NCI-H1048 (cell line): ENCODE data around the gene FN1.
"Not testable (repeated sequence)": the region's sequence is repeated elsewhere in the genome, so short reads cannot be mapped to it uniquely, and the experiment has no call there.

Source experiments
- DNase-seq: peaks from one replicate; lab custom pipeline; 2025; lab: John Stamatoyannopoulos, UW

FN1 gene

DNA sequence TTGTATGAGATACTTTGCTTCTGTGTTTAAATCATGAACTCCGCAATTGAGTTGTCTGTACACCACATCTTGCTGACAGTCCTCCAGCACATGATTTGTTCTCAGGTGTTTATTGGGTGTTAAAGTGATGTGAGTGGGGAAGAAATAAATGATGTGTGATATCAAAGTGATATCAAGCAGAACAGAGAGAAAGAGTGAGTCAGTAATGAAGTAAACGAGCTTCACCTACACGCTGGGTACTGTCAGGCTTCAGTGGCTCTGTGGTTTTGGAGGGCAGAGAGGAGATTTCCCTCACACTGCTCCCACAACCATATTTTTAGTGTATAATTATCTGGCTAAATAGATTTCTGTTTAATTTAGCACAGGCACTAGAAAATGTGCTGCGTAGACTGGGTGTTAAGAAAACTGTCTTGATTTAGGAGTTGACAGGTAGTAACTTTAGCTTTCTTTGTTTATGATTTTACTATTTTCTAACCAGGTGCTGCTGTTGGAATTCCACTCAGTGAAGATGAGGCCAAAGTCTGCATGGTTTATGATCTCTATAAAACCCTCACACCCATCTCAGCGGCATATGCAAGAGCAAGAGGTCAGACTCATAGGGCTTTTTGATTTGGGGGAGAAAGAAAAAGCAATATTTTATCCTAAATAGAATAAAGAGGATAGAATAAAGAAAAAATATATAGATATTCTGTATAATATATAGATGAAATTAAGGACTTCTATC, 102.8 kb downstream of the FN1 start:
- DNase-seq = no peak

DNA sequence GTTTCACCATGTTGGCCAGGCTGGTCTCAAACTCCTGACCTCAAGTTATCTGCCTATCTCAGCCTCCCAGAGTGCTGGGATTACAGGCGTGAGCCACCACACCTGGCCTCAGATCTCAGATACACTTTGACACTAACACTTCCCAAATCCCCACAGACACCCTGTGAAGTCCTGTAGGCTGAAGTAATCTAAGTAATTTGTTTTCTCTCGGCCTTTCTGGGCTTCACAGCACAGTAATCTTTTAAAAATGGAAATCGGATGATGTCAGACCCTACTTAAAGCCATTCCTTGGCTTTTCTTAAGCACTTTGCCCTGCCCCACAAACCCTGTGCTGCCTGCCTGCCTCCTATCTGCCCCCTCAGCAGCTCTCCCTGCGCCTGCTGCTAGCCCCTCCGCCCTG, 107.8 kb downstream of the FN1 start:
- no peak for DNase-seq

DNA sequence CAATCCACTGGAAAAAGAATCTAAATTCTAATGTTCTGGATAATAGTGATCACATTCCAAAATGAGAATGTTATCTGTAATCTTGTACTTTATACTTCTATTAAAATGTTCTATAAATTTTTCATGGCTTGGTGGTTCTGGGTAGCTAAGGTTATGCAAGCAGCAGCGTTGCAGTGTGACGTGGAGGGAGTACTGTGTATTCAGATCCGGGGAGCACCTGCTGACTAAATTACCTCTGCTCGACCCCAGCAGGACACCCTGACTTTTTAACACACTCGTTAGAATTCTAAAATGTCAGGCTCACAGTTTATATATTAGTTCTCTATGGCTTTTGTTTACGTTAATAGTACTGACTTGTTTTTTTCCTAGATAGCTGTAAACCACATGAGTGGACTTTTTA, 111.1 kb downstream of the FN1 start:
- DNase-seq = no peak

DNA sequence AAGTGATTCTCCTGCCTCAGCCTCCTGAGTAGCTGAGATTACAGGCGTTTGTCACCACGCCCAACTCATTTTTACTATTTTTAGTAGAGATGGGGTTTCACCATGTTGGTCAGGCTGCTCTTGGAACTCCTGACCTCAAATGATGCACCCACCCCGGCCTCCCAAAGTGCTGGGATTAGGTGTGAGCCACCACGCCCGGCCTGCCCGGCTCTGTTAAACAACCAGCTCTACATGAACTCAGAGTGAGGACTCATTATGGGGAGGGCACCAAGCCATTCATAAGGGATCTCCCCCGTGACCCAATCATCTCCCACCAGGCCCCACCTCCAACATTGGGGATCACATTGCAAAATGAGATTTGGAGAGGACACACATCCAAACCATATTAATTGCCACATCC, 115.2 kb downstream of the FN1 start:
- DNase-seq = no peak

DNA sequence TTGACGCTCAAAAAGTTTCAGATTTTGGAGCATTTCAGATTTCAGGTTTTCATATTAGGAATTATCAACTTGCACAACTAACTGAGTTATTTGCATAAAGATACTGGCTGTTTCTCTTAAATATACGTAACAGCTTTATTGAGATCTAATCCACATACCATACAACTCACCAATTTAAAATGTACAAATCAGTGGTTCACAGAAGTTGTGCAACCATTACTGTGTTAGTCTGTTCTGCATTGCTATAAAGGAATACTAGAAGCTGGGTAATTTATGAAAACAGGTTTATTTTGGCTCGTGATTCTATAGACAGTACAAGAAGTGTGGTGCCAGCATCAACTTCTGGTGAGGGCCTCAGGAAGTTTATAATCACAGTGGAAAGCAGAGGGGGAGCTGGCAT, 115.8 kb downstream of the FN1 start:
- no peak for DNase-seq

DNA sequence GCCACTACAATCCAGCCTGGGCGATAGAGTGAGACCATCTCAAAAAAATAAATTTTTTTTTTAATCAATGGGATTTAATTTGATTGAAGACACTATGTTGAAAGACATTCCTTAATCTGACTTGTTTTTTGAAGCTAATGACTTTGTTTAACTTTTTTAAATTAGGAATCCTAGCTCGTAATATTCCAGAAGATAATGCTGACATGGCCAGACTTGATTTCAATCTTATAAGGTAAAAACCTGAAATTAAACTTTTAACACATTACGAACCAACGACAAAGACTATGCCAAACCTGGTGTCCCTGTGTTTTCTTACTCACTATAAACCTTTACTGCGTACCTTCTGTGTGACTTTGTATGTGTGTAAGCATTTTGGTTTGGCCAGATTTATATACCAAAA, 116.4 kb downstream of the FN1 start:
- no peak for DNase-seq

DNA sequence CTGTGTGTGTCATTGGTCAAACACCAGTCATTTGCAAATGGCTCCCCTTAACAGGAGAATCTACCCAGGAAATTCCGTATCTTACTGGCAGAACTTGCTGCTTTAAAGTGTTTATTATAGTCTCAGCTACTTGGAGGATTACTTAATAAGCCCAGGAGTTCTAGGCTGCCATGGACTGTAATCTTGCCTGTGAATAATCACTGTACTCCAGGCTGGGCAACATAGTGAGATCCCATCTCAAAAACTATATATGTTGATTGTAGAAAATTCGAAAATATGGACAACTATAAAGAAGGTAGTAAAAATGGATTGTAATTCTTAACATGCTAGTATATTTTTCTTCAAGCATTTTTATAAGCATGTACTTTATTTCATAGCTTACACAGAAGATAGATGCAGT, 119.5 kb downstream of the FN1 start:
- DNase-seq = no peak

DNA sequence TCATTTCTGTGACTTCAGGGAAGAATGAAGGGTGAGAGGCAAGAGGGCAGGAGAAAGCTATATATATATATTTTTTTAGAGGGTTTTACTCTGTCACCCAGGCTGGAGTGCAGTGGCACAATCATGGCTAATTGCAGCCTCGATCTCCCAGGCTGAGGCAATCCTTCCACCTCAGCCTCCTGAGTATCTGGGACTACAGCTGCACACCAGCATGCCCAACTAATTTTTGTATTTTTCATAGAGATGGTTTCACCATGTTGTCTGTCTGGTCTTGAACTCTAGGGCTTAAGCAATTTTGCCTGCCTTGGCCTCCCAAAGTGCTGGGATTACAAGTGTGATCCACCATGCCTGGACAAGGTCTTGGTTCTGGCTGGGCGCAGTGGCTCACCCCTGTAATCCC, 120.6 kb downstream of the FN1 start:
- no peak for DNase-seq

DNA sequence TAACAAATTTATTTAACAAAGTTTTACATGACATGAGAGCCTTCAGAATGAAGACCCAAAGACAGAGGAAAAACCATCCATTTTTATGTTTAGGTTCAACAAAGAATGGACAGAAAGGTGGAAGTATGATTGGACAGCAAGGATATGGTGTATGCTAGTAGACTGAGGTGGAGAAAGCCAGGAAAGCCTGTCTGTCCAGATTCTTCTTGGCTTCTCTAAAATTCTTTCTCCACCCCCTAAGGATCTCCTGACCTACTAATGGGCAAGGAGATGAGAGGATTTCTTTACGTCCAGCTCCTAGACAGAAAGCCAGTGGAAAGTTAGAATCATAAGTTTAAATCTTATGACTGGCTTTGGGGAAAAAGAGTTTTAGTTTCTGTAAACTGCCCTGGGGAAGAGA, 121.0 kb downstream of the FN1 start:
- no peak for DNase-seq

DNA sequence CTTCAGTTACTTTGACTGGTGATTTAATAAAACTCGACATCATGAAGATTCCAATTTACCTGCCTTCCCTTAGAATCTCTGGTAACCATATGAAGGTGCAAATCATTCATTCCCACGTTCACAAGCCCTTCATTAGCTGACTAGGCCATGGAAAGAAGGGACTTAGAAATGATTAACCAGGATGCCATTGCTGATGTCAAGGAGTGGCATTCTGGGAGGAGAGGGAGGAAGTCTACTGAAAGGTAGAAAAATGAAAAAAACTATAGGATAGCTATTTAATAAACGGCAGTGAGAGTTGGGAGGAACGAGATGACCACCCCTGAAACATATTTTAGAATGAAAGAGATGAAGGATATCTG, 122.6 kb downstream of the FN1 start:
- DNase-seq = no peak

DNA sequence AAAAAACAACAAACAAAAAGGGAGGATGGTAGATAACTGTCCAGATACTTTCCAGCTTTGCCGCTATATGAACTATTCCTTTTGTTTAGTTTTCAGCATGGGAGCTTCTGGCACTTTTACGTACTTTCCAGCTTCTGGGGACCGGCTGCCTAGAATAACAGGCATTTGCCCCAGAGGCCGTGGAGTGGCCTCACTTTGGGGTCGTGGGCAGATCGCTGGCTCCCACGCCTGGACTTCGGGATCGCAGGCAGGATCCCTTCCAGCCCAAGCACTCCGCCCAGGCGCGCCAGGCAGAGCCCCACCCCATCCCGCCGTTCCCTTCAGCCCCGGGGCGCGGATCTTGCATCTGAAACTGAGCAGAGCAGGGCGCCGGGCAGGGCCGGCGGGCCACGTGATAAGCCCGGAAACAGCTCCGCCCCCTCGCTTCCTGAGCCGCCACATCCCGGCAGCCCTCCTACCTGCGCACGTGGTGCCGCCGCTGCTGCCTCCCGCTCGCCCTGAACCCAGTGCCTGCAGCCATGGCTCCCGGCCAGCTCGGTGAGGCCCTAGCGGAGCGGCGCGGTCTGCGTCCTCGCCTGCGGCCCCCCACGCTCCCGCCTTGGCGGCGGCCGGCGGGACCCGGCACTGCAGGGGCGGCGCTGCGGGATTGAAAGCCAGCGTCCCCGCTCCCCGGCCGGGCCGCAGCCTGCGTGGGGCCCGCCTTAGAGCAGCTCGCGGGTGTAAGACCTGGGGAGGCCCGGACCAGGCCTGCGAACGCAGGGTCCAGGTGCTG, 124.1 kb downstream of the FN1 start, which contains the start of gene ATIC:
ATIC (plus strand) TSS at position 435 of the 772 bp plus-strand sequence; CDS start at position 519, 84 bp downstream.
- DNase-seq = peak; percentile 94

DNA sequence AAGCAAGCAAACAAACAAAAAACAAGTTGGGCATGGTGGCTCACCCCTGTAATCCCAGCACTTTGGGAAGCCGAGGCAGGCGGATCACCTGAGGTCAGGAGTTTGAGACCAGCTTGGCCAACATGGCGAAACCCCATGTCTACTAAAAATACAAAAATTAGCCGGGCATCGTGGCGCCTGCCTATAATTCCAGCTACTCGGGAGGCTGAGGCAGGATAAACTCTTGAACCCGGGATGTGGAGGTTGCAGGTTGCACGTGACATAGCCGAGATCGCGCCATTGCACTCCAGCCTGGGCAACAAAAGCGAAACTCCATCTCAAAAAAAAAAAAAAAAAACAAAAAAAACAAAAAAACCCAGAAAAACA, 124.6 kb downstream of the FN1 start:
- not testable (repeated sequence) for DNase-seq
